GM10248 (cell line): ENCODE measurements around the gene M1AP.
"Not testable (repeated sequence)": the region's sequence is repeated elsewhere in the genome, so short reads cannot be mapped to it uniquely, and the experiment has no call there.

ENCODE experiments used
- CTCF ChIA-PET: fragments of 300-600 bp; sonication (Branson Sonifier 250); formaldehyde crosslinking; extraction: SDS; loops from one replicate; lab custom pipeline; 2021; ENCODE audit warnings: antibody characterized with exemption; lab: Yijun Ruan, JAX
- POLR2A ChIA-PET: fragments of 350-650 bp; sonication (Branson Sonifier 250); formaldehyde crosslinking; extraction: SDS; loops from one replicate; lab custom pipeline; 2020; ENCODE audit warnings: antibody characterized with exemption; lab: Yijun Ruan, JAX
- DNase-seq: peaks from one replicate; pipeline ENCODE4 v3.0.0; 2012; ENCODE audit errors: extremely low spot score
- TF ChIP-seq, protein P1 (sequence below): IDR thresholded peaks from 2 replicates; pipeline ENCODE4 v1.5.1; 2012; ENCODE audit warnings: mild to moderate bottlenecking, low read depth; ENCODE audit errors: extremely low read depth, missing control alignments, control extremely low read depth

The M1AP gene

DNA sequence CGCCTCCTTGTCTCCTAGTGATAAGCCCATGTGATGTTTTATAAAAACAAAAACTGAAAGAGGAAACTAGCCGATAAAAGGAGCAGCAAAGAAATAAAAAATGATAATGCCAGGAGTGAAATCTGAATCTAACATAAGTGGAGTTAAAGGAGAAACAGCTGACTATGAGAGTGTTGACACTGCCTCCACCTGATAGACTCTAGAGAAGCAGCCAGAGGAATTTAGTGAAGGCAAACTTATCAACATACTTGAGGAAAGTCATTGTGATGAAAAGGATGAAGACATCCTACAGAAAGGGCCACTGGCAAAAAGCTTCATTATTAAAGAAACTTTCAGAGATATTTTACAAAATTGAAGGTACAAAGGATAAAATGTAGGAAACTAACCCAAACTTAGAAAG lies 1.9 kb downstream of the M1AP start:
- ChIA-PET POLR2A (no interaction called here), CTCF (no interaction called here)
- no peak for DNase-seq
- TF ChIP-seq, protein P1, sequence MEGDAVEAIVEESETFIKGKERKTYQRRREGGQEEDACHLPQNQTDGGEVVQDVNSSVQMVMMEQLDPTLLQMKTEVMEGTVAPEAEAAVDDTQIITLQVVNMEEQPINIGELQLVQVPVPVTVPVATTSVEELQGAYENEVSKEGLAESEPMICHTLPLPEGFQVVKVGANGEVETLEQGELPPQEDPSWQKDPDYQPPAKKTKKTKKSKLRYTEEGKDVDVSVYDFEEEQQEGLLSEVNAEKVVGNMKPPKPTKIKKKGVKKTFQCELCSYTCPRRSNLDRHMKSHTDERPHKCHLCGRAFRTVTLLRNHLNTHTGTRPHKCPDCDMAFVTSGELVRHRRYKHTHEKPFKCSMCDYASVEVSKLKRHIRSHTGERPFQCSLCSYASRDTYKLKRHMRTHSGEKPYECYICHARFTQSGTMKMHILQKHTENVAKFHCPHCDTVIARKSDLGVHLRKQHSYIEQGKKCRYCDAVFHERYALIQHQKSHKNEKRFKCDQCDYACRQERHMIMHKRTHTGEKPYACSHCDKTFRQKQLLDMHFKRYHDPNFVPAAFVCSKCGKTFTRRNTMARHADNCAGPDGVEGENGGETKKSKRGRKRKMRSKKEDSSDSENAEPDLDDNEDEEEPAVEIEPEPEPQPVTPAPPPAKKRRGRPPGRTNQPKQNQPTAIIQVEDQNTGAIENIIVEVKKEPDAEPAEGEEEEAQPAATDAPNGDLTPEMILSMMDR, result no peak

DNA sequence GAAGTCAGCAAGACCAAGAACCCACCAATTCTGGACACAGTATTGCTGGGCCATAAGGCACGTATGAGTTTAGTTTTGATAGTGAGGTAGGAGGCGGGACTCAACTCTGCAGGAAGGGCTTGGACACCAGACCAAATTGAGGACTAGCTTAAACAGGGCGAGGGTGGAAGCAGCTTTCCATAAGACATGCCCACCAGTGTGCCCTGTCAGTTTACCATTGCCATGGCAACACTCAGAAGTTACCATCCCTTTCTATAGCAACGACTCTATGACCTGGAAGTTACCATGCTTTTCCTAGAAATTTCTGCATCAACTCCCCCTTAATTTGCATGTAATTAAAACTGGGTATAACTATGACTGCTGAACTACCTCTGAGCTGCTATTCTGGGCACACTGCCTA lies 2.8 kb downstream of the M1AP start:
- CTCF ChIA-PET, result no interaction called here
- TF ChIP-seq, protein P1, result no peak
- POLR2A ChIA-PET, result no interaction called here
- no peak for DNase-seq

DNA sequence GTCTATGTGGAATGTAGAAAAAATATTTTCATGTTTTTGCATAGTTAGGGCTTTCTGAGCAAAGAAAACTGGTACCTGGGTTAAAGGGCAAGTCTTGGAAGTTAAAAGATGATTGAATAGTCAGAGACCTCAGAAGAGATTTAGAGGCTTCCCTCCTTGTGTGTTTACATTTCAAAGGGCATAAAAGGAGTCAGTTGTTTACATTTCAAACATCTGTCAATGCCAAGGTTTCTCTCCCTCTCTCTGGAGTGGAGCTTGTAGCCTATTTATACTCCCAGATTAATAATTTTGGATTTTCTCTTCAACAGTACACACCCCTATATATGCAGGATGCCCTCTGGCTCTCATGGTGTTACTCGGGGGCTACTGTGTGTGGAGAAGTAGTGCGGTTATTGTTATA lies 8.6 kb downstream of the M1AP start:
- TF ChIP-seq, protein P1, result no peak
- ChIA-PET POLR2A (no interaction called here), CTCF (interaction anchor here (1.8 kb wide), 1 partner anchor 9 kb away, joined by 4 read pairs; no protein-coding TSS in a partner anchor)
- no peak for DNase-seq

DNA sequence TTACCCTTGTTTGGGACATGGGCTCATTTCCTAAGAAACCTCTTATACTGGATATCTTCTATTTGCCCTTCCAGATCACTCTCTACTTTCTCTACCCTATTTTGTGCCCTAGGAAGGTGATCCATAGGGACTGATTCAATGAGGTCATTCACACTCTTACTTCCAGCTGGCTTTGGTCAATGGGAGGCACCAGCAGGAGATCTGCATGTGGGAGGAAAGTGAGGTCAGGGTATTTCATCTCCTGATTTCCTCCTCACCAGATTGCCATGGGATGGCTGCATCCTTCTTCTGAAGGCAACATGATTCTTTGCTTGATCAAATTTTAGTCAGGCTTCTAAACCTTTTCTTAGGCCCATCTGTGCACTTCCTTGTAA lies 15.2 kb downstream of the M1AP start:
- ChIA-PET CTCF (interaction anchor here (1.8 kb wide), 1 partner anchor 16 kb away, joined by 5 read pairs; the partner anchor contains the start of gene M1AP), POLR2A (no interaction called here)
- DNase-seq, result no peak
- TF ChIP-seq, protein P1, result no peak

DNA sequence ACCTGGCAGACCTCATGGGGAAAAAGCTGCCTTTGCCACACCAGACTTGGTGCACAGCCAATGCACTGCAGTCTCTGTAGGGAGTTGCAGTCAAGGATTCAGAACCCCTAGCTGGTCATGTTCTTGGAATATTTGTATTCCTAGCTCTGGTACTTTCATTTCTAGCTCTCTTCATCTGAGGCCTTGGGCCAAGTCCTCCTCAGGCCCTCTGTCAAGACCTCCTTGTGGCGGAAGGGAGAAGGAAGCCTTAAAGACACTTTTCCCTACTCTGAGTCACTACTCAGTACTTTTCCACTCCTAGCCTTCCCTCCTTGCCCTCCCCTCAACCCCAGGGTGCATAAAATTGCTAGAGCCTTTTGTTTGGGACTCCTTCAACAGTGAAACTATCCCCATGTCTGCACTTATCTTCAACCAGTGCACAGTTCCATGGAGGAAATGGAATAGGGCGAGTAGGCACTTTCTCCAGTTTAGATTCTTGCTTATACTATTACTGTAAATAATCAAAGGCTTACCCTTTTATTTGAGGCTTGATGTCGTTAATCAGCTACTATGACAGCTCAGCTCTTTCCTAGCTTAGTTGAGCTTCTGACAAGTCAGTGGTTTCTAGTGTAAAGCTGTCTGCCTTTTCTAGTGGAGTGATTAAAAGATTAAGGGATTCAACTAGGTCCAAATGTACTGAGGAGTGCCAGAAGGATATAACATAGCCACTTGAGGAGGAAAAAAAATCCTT lies 15.8 kb downstream of the M1AP start:
- ChIA-PET POLR2A (no interaction called here), CTCF (interaction anchor here (1.2 to 1.8 kb wide), 2 partner anchors 16 to 44 kb away, joined by 3 to 5 read pairs; partner anchors contain the start of gene M1AP)
- TF ChIP-seq, protein P1, result no peak
- DNase-seq, result no peak

DNA sequence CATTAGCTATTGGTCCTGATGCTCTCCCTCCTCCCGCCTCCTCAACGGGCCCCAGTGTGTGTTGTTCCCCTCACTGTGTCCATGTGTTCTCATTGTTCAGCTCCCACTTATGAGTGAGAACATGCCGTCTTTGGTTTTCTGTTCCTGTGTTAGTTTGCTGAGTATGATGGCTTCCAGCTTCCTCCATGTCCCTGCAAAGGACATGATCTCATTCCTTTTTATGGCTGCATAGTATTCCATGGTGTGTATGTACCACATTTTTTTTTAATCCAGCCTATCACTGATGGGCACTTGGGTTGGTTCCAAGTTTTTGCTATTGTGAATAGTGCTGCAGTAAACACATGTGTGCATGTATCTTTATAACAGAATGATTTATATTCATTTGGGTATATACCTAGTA lies 17.7 kb downstream of the M1AP start:
- POLR2A ChIA-PET, DNase-seq: not testable (repeated sequence)
- CTCF ChIA-PET, result interaction anchor here (1.0 to 1.8 kb wide), 2 partner anchors 10 to 18 kb away, joined by 3 to 4 read pairs; partner anchors contain the start of gene M1AP

DNA sequence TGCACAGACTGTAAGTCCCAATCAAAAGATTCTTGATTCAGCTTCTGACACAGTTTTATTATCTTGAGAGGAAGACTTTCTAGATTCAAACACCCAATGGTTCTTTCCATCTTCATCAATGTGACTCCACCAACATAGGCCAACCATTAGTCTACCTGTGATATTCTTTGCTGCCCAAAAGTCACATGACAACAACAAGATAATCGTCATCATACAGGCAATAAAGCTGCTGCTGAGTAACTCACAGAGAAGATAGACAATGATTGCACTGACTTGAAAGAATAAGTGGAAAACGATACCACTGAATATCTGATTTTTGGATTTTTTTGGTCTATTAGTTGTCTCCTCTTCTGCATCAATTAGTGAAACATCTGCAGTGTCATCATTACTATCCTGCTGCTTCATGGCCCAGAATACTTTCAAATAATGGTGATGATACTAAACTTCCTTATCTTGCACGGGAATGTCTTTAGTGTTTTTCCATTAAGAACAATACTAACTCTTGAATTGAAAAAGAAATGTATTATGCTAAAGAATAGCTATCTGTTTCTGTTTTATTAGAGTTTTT lies 19.5 kb downstream of the M1AP start:
- no peak for DNase-seq
- POLR2A ChIA-PET, result no interaction called here
- TF ChIP-seq, protein P1, result no peak
- CTCF ChIA-PET, result interaction anchor here (1.8 kb wide), 1 partner anchor 14 kb away, joined by 6 read pairs; no protein-coding TSS in a partner anchor
